Fibroblast of upper back skin (primary cell): Measurements from ENCODE around the gene GMDS.

Source experiments
- DNase-seq: peaks from one replicate; pipeline ENCODE4 v3.0.0-alpha.2; 2013

GMDS gene

GRCh38 chr6:2085657-2086056, 159.7 kb downstream of the GMDS start:
- no peak for DNase-seq

GRCh38 chr6:2081155-2082138, 164.0 kb downstream of the GMDS start:
- DNase-seq, result no peak

DNA sequence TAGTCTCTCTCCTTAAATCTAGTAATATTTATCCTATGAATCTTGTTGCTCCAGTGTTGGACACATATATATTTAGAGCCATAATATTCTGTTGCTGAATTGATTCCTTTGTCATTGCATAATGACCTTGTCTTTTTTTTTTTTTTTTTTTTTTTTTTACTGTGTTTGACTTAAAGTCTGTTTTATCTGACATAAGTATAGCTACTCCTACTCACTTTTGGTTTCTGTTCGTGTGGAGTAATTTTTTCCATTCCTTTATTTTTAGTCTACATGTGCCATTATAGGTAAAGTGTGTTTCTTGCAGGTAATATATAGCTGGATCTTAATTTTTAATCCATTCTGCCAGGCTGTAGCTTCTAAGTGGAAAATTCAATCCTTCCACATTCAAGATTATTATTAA, 166.5 kb downstream of the GMDS start:
- no peak for DNase-seq

- DNase-seq, result no peak
Measured at GRCh38 chr6:2077826-2078225, 167.6 kb downstream of the GMDS start.

GRCh38 chr6:2073476-2073875, 171.9 kb downstream of the GMDS start:
- DNase-seq, result no peak

- peak; percentile 80 for DNase-seq
Measured at GRCh38 chr6:2072453-2072852, 173.0 kb downstream of the GMDS start.

GRCh38 chr6:2063547-2063946, 181.9 kb downstream of the GMDS start:
- no peak for DNase-seq

GRCh38 chr6:2061880-2062279, 183.5 kb downstream of the GMDS start:
- peak; percentile 76 for DNase-seq

DNA sequence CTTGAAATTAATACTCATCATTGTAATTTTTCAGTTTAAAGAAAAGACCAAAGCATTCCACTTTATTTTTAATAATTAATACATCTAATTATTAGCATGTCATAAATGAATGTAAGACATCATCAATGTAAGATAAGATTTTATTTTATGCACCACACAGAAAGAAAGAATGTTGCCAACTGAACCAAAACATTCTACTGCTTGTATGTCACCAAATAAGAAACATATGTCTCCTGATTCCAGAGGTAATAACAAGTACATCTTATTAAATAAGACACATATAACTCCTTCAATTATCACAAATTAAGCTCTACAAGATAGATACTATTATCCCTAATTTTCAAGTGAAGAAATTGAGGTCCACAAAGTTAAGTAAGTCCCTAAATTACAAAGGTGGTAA, 189.5 kb downstream of the GMDS start:
- peak; percentile 53 for DNase-seq

- no peak for DNase-seq
Measured at GRCh38 chr6:2055143-2055542, 190.3 kb downstream of the GMDS start.

DNA sequence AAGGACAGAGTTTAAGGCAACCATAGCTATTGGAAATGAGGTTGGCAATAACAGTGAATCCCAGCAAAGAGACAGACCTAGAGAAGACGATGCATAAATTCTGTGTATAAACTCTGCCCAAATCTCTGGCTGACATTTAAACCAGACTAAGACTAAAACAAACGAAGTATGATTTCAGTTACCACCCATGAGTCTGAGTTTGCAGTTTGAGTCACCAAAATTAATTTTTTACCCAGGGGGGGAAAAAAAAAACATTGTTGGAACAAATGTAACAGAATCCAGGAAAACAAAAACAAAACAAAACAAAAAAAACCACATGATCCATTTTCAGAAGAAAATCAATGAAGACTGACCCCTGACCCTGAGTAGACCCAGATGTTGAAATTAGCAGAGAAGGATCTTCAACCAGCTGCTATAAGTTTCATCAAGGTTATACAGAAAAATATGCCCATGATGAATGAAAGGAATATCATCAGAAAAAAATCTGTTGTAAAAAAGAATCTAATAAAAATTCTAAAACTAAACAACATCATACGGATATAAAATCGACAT, 190.8 kb downstream of the GMDS start:
- no peak for DNase-seq

DNA sequence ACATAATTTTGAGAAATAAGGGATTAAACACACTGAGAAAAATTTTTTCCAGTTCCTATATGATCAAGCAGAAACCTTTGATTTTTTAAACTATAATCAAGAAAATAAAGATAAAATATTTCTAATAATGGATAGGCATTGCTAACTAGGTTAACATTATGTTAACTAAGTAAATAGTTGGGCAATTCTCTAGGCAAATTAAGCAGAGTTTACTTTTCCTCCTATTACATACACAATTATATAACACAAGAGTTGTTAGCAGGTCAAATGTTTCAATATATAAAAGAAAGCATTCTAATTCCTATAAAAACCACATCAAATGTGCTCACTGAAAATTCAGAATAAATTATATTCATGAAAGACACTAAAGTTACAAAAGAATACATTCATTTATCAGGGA, 191.7 kb downstream of the GMDS start:
- no peak for DNase-seq

DNA sequence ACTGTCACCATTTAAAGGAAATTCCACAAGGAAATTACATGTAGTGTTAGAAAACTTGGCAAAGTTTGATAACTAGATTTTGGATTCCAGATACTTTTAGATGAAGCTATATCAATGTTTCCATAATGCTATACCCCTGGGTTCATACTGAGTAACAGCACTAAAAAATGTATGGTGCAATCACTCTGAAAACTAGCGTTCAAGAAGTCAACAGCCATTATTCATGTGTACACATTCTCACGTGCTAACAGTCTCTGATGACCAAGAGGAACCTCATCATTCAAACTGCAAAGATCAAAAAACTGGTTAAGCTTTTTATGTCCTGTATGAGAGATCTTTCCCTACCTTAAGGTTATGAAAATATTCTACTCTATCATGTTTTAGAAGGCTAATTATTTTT, 197.6 kb downstream of the GMDS start:
- peak; percentile 69 for DNase-seq

DNA sequence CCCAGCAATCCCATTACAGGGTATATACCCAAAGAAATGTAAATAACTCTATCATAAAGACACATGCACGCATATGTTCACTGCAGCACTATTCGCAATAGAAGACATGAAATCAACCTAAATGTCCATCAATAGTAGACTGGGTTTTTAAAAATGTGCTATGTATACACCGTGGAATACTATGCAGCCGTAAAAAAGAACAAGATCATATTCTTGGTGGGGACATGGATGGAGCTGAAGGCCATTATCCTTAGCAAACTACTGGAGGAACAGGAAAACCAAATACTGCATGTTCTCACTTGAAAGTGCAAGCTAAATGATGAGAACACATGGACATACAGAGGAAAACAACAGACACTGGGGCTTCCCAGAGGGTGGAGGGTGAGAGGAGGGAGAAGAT, 201.2 kb downstream of the GMDS start:
- no peak for DNase-seq

DNA sequence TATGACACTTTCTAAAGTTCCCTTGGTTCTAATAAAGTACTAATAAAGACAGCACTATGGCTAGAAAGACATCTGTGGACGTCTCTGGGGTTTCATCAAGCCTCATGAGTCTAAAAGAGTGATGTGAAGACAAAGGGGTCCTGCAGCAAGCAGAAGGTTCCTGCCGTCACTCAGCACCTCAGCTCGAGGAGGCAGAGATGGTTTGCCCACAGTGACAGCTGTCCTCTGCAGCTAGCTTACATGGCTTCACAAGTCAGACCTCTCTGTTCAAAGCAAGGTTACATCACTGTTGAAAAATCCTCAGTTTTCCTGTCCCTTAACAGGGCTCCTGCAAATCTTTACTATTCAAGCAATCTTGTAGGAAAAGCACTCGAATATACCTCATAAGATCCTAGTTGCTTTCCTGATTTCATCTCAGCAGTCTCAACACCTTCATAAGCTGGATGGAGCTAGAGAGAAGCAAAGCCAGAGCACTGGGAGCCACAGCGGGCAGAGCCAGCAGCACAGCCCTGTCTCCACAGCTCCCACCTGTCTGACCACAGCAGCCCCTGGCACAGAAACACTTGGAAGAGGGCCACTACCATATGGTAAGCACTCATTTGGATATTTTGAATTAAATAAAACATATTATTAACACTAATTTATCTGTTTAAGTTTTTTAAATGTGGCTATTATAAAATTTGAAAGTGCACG, 202.3 kb downstream of the GMDS start:
- no peak for DNase-seq

DNA sequence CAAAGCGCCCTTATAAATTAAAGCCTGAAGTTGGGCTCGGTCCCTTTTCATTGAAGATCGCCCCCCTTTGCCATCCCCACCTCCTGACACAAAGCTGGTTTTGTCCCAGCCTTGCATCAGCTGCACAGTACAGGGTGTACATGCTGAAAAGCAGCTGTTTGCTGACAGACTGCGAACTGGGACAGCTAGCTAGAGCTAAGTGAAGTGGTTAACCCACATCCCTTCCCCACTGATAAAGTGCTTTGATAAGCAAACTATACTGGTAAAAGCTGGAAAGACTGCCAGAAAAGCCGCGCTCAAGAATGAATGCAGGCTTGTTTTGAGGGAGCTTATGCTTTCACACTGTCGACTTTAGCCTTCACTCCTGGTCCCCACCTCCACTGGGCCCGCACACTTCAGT, 207.3 kb downstream of the GMDS start:
- no peak for DNase-seq

DNA sequence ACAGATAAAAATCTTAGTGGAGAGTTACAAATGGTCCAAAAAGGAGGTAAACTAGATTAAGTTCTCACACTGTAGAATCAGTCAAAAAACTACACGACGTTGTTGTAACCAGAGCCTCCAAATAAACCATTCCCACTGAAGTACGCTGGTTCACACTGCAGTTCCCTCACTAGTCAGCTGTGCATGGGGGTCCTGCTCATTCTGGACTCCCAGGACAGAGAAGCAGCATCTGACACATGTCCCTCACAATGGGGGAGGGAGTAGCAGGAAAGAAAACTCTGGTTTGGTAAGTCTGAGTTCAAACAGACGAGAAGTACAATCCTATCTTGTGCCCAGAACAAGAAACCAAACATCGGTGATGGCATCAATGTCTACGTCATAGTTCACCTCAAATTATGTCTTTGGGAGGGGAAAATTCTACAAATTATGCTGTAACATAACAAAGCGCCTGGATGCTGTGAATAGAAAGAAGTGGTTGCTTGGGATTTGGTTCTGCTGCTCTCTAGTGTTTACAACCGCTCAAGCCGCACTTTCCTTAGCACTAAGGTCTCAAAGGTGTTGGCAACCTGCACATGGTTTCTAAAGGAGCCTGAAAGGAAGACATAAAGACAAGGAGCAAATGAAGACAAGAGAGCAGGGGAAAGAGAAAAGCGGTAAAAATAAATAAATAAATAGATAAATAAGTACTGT, 208.0 kb downstream of the GMDS start:
- DNase-seq, result no peak

DNA sequence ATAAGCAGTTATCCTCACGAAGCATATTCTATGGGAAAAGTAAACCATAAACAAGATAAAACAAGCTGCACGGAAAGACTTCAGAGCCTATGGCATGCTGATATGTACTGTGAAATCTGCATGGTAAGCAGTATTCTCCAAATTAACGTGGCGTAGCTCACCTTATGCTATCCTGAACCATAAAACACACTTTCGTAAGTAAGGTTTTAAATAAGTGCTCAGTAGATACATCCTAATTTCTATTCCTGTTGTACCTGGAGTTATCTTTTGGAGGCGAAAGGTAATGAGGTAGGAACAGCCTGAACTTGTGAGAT, 208.7 kb downstream of the GMDS start:
- no peak for DNase-seq

DNA sequence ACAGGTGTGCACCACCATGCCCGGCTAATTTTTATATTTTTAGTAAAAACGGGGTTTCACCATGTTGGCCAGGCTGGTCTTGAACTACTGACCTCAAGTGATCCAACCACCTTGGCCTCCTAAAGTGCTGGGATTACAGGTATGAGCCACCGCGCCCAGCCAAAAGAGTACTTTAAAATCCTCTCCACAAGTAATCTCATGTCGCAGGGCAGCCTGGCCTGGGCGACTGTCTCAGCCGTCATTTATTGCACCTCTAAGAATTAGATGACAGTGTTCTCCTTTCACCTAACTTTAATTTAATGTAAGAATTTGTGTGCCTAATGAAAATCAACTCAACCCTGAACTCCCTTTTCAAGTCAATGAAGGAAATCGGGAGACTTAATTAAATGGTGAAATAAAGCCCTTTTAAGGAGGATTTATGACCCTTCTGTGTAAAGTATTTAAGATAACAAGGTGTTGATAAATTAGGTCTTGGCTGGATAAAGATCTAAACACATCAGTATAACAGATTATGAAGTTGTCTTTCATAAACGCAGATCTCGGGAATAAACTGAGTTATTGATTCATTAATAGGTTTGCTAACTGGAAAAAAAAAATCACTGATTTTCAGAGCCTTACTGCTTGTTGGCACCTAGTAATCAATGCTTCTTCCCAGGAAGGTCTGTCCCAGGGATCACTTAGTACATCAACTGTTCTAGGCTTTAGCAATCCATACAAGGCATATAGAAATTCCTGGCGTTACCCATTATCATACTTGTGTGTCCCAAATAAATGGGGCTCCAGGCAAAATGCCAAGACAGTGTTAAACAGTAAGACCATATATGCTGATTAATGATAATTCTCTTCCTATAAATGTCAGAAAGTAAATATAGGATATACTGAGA, 209.3 kb downstream of the GMDS start:
- no peak for DNase-seq

DNA sequence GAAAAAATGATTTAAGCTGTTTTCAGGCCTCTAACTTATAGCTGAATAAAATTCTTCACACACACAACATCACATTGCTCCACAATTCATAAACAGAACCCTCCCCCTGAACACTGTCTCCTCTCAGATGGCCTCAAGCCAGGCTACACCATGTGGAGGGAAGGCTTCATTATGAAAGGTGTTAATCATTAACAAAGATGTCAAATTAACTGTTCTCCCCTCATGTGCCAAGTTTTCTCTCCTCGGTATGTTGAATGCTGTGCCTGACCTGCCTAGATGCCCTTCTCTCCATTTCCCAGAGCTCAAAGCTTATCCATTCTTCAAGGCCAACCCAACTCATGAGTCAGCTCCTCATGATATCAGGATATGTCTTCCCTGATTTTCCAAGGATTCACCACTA, 210.4 kb downstream of the GMDS start:
- no peak for DNase-seq

GRCh38 chr6:2034256-2034655, 211.1 kb downstream of the GMDS start:
- DNase-seq, result no peak

DNA sequence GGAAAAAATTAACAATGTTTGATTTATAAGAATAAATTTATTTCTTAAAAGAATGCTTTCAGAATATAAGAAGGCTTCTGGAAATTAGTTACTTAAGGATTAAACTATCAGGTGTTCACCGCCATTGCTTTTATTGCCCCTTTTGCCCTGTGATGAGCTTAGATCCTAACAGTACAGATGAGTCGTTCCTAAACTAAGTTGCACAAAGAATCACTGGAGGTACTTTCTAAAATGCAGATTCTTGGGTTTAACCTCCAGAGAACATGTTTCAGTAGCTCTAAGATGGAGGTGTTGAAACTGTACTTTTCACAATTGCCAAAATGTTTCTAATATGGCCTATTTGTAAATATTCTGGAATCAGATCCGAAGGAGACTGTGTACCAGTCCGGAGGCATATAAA, 211.9 kb downstream of the GMDS start:
- DNase-seq, result no peak
